ENCODE results near the gene COL24A1. TPM values are rescaled to one million over a fixed set of nuclear protein-coding genes. Genes with fewer than 3 reads are reported as not detected.

COL24A1 gene
- total and polyA plus RNA-seq, 2 of the 13 experiments (the other 11 are each of a cell fraction or from before 2014, with no cell fraction given) = 0.04 to 0.13 TPM

DNA sequence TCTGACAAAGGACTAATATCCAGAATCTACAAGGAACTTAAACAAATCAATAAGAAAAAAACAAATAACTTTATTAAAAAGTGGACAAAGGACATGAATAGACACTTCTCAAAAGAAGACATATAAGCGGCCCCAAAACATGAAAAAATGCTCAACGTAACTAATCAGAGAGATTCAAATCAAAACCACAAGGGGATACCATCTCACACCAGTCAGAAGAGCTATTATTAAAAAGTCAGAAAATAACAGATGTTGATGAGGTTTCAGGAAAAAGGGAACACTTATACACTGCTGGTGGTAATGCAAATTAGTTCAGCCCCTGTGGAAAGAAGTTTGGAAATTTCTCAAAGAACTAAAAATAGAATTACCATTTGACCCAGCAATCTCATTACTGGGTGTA is 102.2 kb downstream of the COL24A1 start (continued):
- TF ChIP-seq, protein P1, sequence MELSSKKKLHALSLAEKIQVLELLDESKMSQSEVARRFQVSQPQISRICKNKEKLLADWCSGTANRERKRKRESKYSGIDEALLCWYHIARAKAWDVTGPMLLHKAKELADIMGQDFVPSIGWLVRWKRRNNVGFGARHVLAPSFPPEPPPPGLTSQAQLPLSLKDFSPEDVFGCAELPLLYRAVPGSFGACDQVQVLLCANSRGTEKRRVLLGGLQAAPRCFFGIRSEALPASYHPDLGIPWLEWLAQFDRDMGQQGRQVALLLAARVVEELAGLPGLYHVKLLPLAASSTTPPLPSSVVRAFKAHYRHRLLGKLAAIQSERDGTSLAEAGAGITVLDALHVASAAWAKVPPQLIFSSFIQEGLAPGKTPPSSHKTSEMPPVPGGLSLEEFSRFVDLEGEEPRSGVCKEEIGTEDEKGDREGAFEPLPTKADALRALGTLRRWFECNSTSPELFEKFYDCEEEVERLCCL (CRISPR knock-in tag; IDR thresholded peaks at IDR 0.05; ENCODE audit: borderline replicate concordance) = no peak
- TF ChIP-seq, protein P2, sequence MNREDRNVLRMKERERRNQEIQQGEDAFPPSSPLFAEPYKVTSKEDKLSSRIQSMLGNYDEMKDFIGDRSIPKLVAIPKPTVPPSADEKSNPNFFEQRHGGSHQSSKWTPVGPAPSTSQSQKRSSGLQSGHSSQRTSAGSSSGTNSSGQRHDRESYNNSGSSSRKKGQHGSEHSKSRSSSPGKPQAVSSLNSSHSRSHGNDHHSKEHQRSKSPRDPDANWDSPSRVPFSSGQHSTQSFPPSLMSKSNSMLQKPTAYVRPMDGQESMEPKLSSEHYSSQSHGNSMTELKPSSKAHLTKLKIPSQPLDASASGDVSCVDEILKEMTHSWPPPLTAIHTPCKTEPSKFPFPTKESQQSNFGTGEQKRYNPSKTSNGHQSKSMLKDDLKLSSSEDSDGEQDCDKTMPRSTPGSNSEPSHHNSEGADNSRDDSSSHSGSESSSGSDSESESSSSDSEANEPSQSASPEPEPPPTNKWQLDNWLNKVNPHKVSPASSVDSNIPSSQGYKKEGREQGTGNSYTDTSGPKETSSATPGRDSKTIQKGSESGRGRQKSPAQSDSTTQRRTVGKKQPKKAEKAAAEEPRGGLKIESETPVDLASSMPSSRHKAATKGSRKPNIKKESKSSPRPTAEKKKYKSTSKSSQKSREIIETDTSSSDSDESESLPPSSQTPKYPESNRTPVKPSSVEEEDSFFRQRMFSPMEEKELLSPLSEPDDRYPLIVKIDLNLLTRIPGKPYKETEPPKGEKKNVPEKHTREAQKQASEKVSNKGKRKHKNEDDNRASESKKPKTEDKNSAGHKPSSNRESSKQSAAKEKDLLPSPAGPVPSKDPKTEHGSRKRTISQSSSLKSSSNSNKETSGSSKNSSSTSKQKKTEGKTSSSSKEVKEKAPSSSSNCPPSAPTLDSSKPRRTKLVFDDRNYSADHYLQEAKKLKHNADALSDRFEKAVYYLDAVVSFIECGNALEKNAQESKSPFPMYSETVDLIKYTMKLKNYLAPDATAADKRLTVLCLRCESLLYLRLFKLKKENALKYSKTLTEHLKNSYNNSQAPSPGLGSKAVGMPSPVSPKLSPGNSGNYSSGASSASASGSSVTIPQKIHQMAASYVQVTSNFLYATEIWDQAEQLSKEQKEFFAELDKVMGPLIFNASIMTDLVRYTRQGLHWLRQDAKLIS (CRISPR knock-in tag; IDR thresholded peaks at IDR 0.05) = no peak
- TF ChIP-seq CBX1 (IDR thresholded peaks at IDR 0.05; ENCODE audit: low read depth) (no peak), AHR (CRISPR knock-in tag; IDR thresholded peaks at IDR 0.05) (no peak)

DNA sequence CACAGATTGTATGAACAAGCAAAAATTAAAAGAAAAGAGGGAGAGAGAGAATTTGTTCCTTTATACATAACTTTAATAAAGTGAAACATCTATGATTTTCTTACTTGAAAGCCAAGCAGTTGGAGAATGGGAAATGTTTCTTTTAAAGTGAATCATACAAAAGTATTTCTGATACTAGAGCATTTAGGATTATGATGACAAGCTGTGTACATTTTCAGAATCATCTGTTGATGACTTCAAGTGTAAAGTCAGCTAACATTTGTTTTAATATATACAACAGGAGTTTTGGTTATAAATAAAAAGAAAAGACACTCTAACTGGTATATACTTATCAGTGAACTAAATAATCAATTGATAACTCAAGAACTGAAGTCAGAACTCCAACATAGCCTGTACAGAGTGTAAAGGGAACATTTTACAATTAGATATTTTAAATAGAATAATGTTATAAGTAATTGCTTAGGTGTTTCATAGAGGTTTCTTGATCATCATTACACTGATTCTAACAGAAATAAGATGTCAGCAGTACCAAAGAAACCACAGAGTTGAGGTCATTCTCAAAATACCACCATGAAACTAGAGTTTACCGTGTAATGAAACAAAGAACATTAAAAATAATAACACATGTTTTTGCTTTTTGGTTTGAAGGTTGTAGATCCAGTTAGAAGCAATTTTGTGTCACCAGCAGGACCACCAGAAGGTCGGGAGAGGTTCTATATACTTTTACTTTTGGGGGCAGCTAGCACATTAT is 103.4 kb downstream of the COL24A1 start:
- in situ Hi-C loops (cut with HindIII; ENCODE audit: extremely low pct_ligation_motif_present, low pct_unique_long_range_greater_than_20kb) = no loop called here
- H3K9me3 ChIP-seq (ENCODE audit: low read length) = no peaks in the 10 kb centered on the region
- no peaks in the 10 kb centered on the region for H3K79me2 ChIP-seq (ENCODE audit: insufficient read depth, low read length)
- H2AFZ ChIP-seq (ENCODE audit: low read length) = no peak overlapping the region
- DNase-seq (ENCODE audit: low spot score) (no peak), ATAC-seq (no peak), FAIRE-seq (no peak)
- H3K27me3 ChIP-seq (ENCODE audit: control insufficient read depth in 1 of 2, insufficient read depth in 2 of 2, low read length in 2 of 2) = no peaks in the 10 kb centered on the region
- TF ChIP-seq, protein P3, sequence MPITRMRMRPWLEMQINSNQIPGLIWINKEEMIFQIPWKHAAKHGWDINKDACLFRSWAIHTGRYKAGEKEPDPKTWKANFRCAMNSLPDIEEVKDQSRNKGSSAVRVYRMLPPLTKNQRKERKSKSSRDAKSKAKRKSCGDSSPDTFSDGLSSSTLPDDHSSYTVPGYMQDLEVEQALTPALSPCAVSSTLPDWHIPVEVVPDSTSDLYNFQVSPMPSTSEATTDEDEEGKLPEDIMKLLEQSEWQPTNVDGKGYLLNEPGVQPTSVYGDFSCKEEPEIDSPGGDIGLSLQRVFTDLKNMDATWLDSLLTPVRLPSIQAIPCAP (CRISPR knock-in tag; IDR thresholded peaks at IDR 0.05; ENCODE audit: low read depth) = no peak
- no peak for TF ChIP-seq ATM (IDR thresholded peaks at IDR 0.05; ENCODE audit: borderline replicate concordance)
- TF ChIP-seq, protein P4, sequence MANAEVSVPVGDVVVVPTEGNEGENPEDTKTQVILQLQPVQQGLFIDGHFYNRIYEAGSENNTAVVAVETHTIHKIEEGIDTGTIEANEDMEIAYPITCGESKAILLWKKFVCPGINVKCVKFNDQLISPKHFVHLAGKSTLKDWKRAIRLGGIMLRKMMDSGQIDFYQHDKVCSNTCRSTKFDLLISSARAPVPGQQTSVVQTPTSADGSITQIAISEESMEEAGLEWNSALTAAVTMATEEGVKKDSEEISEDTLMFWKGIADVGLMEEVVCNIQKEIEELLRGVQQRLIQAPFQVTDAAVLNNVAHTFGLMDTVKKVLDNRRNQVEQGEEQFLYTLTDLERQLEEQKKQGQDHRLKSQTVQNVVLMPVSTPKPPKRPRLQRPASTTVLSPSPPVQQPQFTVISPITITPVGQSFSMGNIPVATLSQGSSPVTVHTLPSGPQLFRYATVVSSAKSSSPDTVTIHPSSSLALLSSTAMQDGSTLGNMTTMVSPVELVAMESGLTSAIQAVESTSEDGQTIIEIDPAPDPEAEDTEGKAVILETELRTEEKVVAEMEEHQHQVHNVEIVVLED (CRISPR knock-in tag; IDR thresholded peaks at IDR 0.05; ENCODE audit: borderline replicate concordance) = no peak
- TF ChIP-seq PHB2 (IDR thresholded peaks at IDR 0.05; ENCODE audit: partially characterized antibody) = no peak
- H4K20me1 ChIP-seq (ENCODE audit: insufficient read depth, low read length) = no peaks in the 10 kb centered on the region
- no peak overlapping the region for H3K27ac ChIP-seq (ENCODE audit: extremely low read length, insufficient read depth, low read length)
- H3K4me3 ChIP-seq (replicated peaks in 1 of 3; ENCODE audit: insufficient read depth in 1 of 3, low read depth in 2 of 3, low read length in 3 of 3) = no peak overlapping the region
- 1% methylated on average over 2 of the region's 2 CpGs for WGBS (ENCODE audit: low lambda C conversion rate)
- intact Hi-C loops (cut with micrococcal nuclease; ENCODE audit: unreplicated experiment) = no loop called here
- BruUV-seq (replicated peaks) = no TSS peak
- ChIA-PET CTCF (ENCODE audit: low intra/inter-chr PET ratio, low total read pairs) (no interaction called here), POLR2A (no interaction called here)
- no peak overlapping the region for H3K4me2 ChIP-seq (ENCODE audit: low read depth, low read length)
- H3K36me3 ChIP-seq (replicated peaks in 1 of 2; ENCODE audit: control insufficient read depth in 1 of 2, insufficient read depth in 2 of 2, low read length in 2 of 2) = no peaks in the 10 kb centered on the region
- H3K9ac ChIP-seq (ENCODE audit: insufficient read depth, low read depth, low read length) = no peak overlapping the region
- H3K4me1 ChIP-seq (ENCODE audit: insufficient read depth, low read length) = no peaks in the 10 kb centered on the region
